ENCODE data around the gene PEX5.

GRCh38 chr12:7161327-7161726 lies 28.2 kb upstream of the PEX5 start:
- TF ChIP-seq POLR2A (IDR thresholded peaks at IDR 0.05) (no peak), POLR2AphosphoS5 (IDR thresholded peaks at IDR 0.05) (no peak)

Measured in upper lobe of left lung (tissue), 4 donors.